Keratinocyte (primary cell): ENCODE measurements around the gene PAK3. TPM values are rescaled to one million over a fixed set of nuclear protein-coding genes. Genes with fewer than 3 reads are reported as not detected.

Experiments used
- DNase-seq: peaks from one replicate; pipeline ENCODE4 v3.0.0-alpha.2; 2011; ENCODE audit warnings: low read depth, missing footprints, low spot score
- FAIRE-seq: peaks from 2 replicates; lab custom pipeline; 2011; peaks lifted over from hg19 to GRCh38; lab: Jason Lieb, UNC
- H2AFZ ChIP-seq: 2 replicates; pipeline ENCODE4 v1.6.0; 2012; ENCODE audit warnings: low read length, control low read depth, inconsistent platforms; ENCODE audit not compliant: control insufficient read depth
- H3K27ac ChIP-seq: 2 replicates; pipeline ENCODE4 v1.5.1; 2011; ENCODE audit warnings: low read length; ENCODE audit not compliant: control insufficient read depth, insufficient read depth
- H3K27me3 ChIP-seq: 3 replicates; pipeline ENCODE4 v1.6.0; 2011; ENCODE audit warnings: low read length; ENCODE audit not compliant: control insufficient read depth, insufficient read depth; ENCODE audit errors: extremely low read depth
- H3K36me3 ChIP-seq, 2 experiments: 2 replicates in 1 of 2; 3 replicates in 1 of 2; pipeline ENCODE4 v1.5.1; 2011; ENCODE audit warnings: low read length in 2 of 2, mild to moderate bottlenecking in 1 of 2; ENCODE audit not compliant: control insufficient read depth in 2 of 2, insufficient read depth in 2 of 2; ENCODE audit errors: extremely low read depth in 1 of 2
- H3K4me1 ChIP-seq: 3 replicates; pipeline ENCODE4 v1.5.1; 2011; ENCODE audit warnings: low read length; ENCODE audit not compliant: control insufficient read depth, insufficient read depth; ENCODE audit errors: extremely low read depth
- H3K4me2 ChIP-seq: 3 replicates; pipeline ENCODE4 v1.6.0; 2011; ENCODE audit warnings: low read depth, low read length; ENCODE audit not compliant: control insufficient read depth, insufficient read depth; ENCODE audit errors: extremely low read depth
- H3K4me3 ChIP-seq, 3 experiments: fragments of 200-600 bp in 1 of 3; sonication (generic) in 1 of 3; 2 replicates in 2 of 3; 3 replicates in 1 of 3; pipeline ENCODE4 v1.5.1; 2011 to 2016; ENCODE audit warnings: low read length in 3 of 3, mild to moderate bottlenecking in 3 of 3, control low read depth in 2 of 3, inconsistent platforms in 1 of 3, low read depth in 1 of 3, mixed read lengths in 1 of 3, mixed run types in 1 of 3, moderate library complexity in 1 of 3; ENCODE audit not compliant: control insufficient read depth in 2 of 3, insufficient read depth in 2 of 3; ENCODE audit errors: extremely low read depth in 1 of 3
- H3K79me2 ChIP-seq: 2 replicates; pipeline ENCODE4 v1.6.0; 2012; ENCODE audit warnings: low read length; ENCODE audit not compliant: control insufficient read depth, insufficient read depth
- H3K9ac ChIP-seq: 3 replicates; pipeline ENCODE4 v1.6.0; 2011; ENCODE audit warnings: low read length; ENCODE audit not compliant: control insufficient read depth, insufficient read depth; ENCODE audit errors: extremely low read depth
- H3K9me1 ChIP-seq: 3 replicates; pipeline ENCODE4 v1.6.0; 2011; ENCODE audit warnings: low read length; ENCODE audit not compliant: control insufficient read depth, insufficient read depth; ENCODE audit errors: extremely low read depth
- H3K9me3 ChIP-seq: 2 replicates; pipeline ENCODE4 v1.5.1; 2012; ENCODE audit warnings: low read depth, low read length; ENCODE audit not compliant: control insufficient read depth
- H4K20me1 ChIP-seq: 3 replicates; pipeline ENCODE4 v1.6.0; 2011; ENCODE audit warnings: low read length; ENCODE audit not compliant: control insufficient read depth, insufficient read depth; ENCODE audit errors: extremely low read depth
- CTCF ChIP-seq, 3 experiments: IDR thresholded peaks in 1 of 3; conservative IDR thresholded peaks in 1 of 3; optimal IDR thresholded peaks in 1 of 3; 2 replicates in 2 of 3; 3 replicates in 1 of 3; pipeline versions ENCODE3 to v1.5.1; 2011; ENCODE audit warnings: low read length in 3 of 3, mild to moderate bottlenecking in 3 of 3, moderate library complexity in 2 of 3, control low read depth in 1 of 3, inconsistent platforms in 1 of 3; ENCODE audit not compliant: insufficient read depth in 2 of 3; ENCODE audit errors: extremely low read depth in 1 of 3
- EZH2 ChIP-seq: IDR thresholded peaks from one replicate; pipeline ENCODE4 v1.6.1; 2012; ENCODE audit warnings: inconsistent platforms, mild to moderate bottlenecking, low read length, moderate library complexity
- dilution Hi-C: fragments of 300-500 bp; cut with MboI; formaldehyde crosslinking; loops from one replicate; pipeline ENCODE4 v1.7.0; 2020; ENCODE audit warnings: low sequenced_read_pairs; ENCODE audit not compliant: extremely low pct_ligation_motif_present
- polyA plus RNA-seq, 5 experiments: library from polyadenylated mRNA; depleted of rRNA in 3 of 5; stranded (reverse) in 3 of 5; stranded (forward) in 1 of 5; unstranded in 1 of 5; fragments of >200 nt; gene quantifications; 1 replicate in 1 of 5; 2 replicates in 3 of 5; 3 replicates in 1 of 5; pipeline versions ENCODE4 v1.2.1 to v1.2.3, GENCODE V29; 2011 to 2012; ENCODE audit warnings: missing spikeins in 2 of 5, low read depth in 1 of 5, low replicate concordance in 1 of 5

PAK3 gene
- polyA plus RNA-seq, 1 donor (not counting 4 experiments of a cell fraction or from before 2014, with no cell fraction given), result 0.34 TPM

GRCh38 chrX:111123606-111124179, 27.7 kb downstream of the PAK3 start:
- no peak overlapping the region for H3K4me3 ChIP-seq
- no peak overlapping the region for H3K9ac ChIP-seq
- TF ChIP-seq CTCF (optimal IDR thresholded peaks at IDR 0.05 in 1 of 3, IDR thresholded peaks at IDR 0.05 in 1 of 3, conservative IDR thresholded peaks at IDR 0.05 in 1 of 3; ENCODE audit: extremely low read depth in 1 of 3, insufficient read depth in 2 of 3, low read length in 3 of 3), result no peak
- no peak for TF ChIP-seq EZH2
- H3K79me2 ChIP-seq, result no peaks in the 10 kb centered on the region
- no peaks in the 10 kb centered on the region for H3K27me3 ChIP-seq
- H3K36me3 ChIP-seq, result no peaks in the 10 kb centered on the region
- no peaks in the 10 kb centered on the region for H4K20me1 ChIP-seq
- FAIRE-seq (no peak), DNase-seq (no peak)
- no peaks in the 10 kb centered on the region for H3K9me1 ChIP-seq
- no peaks in the 10 kb centered on the region for H3K9me3 ChIP-seq
- no peak overlapping the region for H3K27ac ChIP-seq
- no peak overlapping the region for H2AFZ ChIP-seq
- dilution Hi-C loops, result no loop called here
- H3K4me1 ChIP-seq, result no peaks in the 10 kb centered on the region
- H3K4me2 ChIP-seq, result no peak overlapping the region

GRCh38 chrX:111124418-111124817, 28.4 kb downstream of the PAK3 start:
- no peaks in the 10 kb centered on the region for H4K20me1 ChIP-seq
- H3K4me1 ChIP-seq, result no peaks in the 10 kb centered on the region
- no peak overlapping the region for H3K9ac ChIP-seq
- H2AFZ ChIP-seq, result no peak overlapping the region
- H3K79me2 ChIP-seq, result no peaks in the 10 kb centered on the region
- dilution Hi-C loops, result no loop called here
- no peak overlapping the region for H3K4me2 ChIP-seq
- TF ChIP-seq EZH2, result no peak
- TF ChIP-seq CTCF (optimal IDR thresholded peaks at IDR 0.05 in 1 of 3, IDR thresholded peaks at IDR 0.05 in 1 of 3, conservative IDR thresholded peaks at IDR 0.05 in 1 of 3; ENCODE audit: extremely low read depth in 1 of 3, insufficient read depth in 2 of 3, low read length in 3 of 3), result no peak
- H3K9me3 ChIP-seq, result no peaks in the 10 kb centered on the region
- H3K4me3 ChIP-seq, result no peak overlapping the region
- DNase-seq (no peak), FAIRE-seq (no peak)
- no peaks in the 10 kb centered on the region for H3K27me3 ChIP-seq
- H3K36me3 ChIP-seq, result no peaks in the 10 kb centered on the region
- H3K27ac ChIP-seq, result no peak overlapping the region
- H3K9me1 ChIP-seq, result no peaks in the 10 kb centered on the region
